Naive B cell (primary cell): ENCODE data around the gene CD8B. TPM values are rescaled to one million over a fixed set of nuclear protein-coding genes. Genes with fewer than 3 reads are reported as not detected.
"Not testable (repeated sequence)": the region's sequence is repeated elsewhere in the genome, so short reads cannot be mapped to it uniquely, and the experiment has no call there.

ENCODE experiments used
- ATAC-seq, 2 donors: fragments of 150-1000 bp; cut with Tn5 transposase; 2 replicates each; pipeline ENCODE4 v1.10.0; 2021; ENCODE audit warnings: low read depth in 2 of 2, mild to moderate bottlenecking in 2 of 2, moderate library complexity in 2 of 2
- DNase-seq: peaks from one replicate; pipeline ENCODE4 v3.0.0; 2022
- H3K27ac Mint-ChIP-seq, 6 donors: one replicate each; pipeline ENCODE4 v1.8.0; 2020 to 2022; ENCODE audit warnings: mild to moderate bottlenecking in 6 of 6, mixed read lengths in 6 of 6, moderate library complexity in 5 of 6, inconsistent platforms in 2 of 6
- H3K27me3 Mint-ChIP-seq, 3 donors: one replicate each; pipeline ENCODE4 v1.8.0; 2021 to 2022; ENCODE audit warnings: mixed read lengths in 3 of 3, mild to moderate bottlenecking in 1 of 3
- H3K36me3 Mint-ChIP-seq, 2 donors: one replicate each; pipeline ENCODE4 v1.8.0; 2020 to 2022; ENCODE audit warnings: mixed read lengths in 2 of 2, inconsistent platforms in 1 of 2, mild to moderate bottlenecking in 1 of 2
- H3K4me1 Mint-ChIP-seq, 3 donors: one replicate each; pipeline ENCODE4 v1.8.0; 2020 to 2022; ENCODE audit warnings: mixed read lengths in 3 of 3, inconsistent platforms in 1 of 3, mild to moderate bottlenecking in 1 of 3, moderate library complexity in 1 of 3
- H3K4me3 Mint-ChIP-seq, 8 donors: one replicate each; pipeline ENCODE4 v1.8.0; 2020 to 2022; ENCODE audit warnings: mild to moderate bottlenecking in 8 of 8, mixed read lengths in 8 of 8, moderate library complexity in 8 of 8, inconsistent platforms in 2 of 8
- H3K9me3 Mint-ChIP-seq, 7 donors: one replicate each; pipeline ENCODE4 v1.8.0; 2020 to 2022; ENCODE audit warnings: mixed read lengths in 7 of 7, mild to moderate bottlenecking in 5 of 7, inconsistent platforms in 2 of 7, moderate library complexity in 1 of 7
- polyA plus RNA-seq, 6 donors: library from polyadenylated mRNA; unstranded; fragments of 300-500 nt; fragmentation: Illumina TruSeq; gene quantifications; one replicate each; pipeline ENCODE4 v1.2.3, GENCODE V29; 2021; ENCODE audit warnings: low read depth in 6 of 6

Gene CD8B
- polyA plus RNA-seq, 6 donors from 2014 or later = 0.31 to 2.0 (median 1.5) TPM; not detected in 1

- H3K4me3 Mint-ChIP-seq = not testable (repeated sequence)
Measured at GRCh38 chr2:86855981-86856380, 5.7 kb downstream of the CD8B start.

GRCh38 chr2:86851581-86851980, 10.1 kb downstream of the CD8B start:
- not testable (repeated sequence) for H3K36me3 Mint-ChIP-seq, H3K9me3 Mint-ChIP-seq, DNase-seq, H3K4me1 Mint-ChIP-seq, H3K4me3 Mint-ChIP-seq, H3K27me3 Mint-ChIP-seq, ATAC-seq
- peak overlapping the region in 1 of 6 donors; percentile 72 for H3K27ac Mint-ChIP-seq

More at GRCh38 chr2:86855981-86856380, 5.7 kb downstream of the CD8B start:
- ATAC-seq, H3K4me1 Mint-ChIP-seq, H3K27me3 Mint-ChIP-seq, H3K36me3 Mint-ChIP-seq, DNase-seq, H3K9me3 Mint-ChIP-seq: not testable (repeated sequence)
- H3K27ac Mint-ChIP-seq = peak overlapping the region in 1 of 6 donors; percentile 2

GRCh38 chr2:86842607-86843234, 19.0 kb downstream of the CD8B start:
- not testable (repeated sequence) for DNase-seq, ATAC-seq, H3K36me3 Mint-ChIP-seq, H3K4me1 Mint-ChIP-seq, H3K4me3 Mint-ChIP-seq, H3K9me3 Mint-ChIP-seq, H3K27ac Mint-ChIP-seq, H3K27me3 Mint-ChIP-seq

- peaks cover 0 to 13% (median 6%) of the 10 kb centered on the region in 3 donors for H3K4me1 Mint-ChIP-seq
- H3K27me3 Mint-ChIP-seq, DNase-seq, H3K27ac Mint-ChIP-seq, ATAC-seq, H3K9me3 Mint-ChIP-seq, H3K36me3 Mint-ChIP-seq, H3K4me3 Mint-ChIP-seq: not testable (repeated sequence)
Measured at GRCh38 chr2:86841330-86841729, 20.4 kb downstream of the CD8B start.

GRCh38 chr2:86839871-86840548, 21.7 kb downstream of the CD8B start:
- ATAC-seq, DNase-seq, H3K4me3 Mint-ChIP-seq, H3K36me3 Mint-ChIP-seq, H3K9me3 Mint-ChIP-seq, H3K27ac Mint-ChIP-seq, H3K27me3 Mint-ChIP-seq: not testable (repeated sequence)
- peaks cover 0 to 13% (median 6%) of the 10 kb centered on the region in 3 donors for H3K4me1 Mint-ChIP-seq

- Mint-ChIP-seq H3K27ac (peak overlapping the region in 1 of 6 donors; percentile 24), H3K4me1 (peaks cover 0 to 13% (median 6%) of the 10 kb centered on the region in 3 donors)
- DNase-seq, H3K27me3 Mint-ChIP-seq, H3K9me3 Mint-ChIP-seq, H3K36me3 Mint-ChIP-seq, ATAC-seq, H3K4me3 Mint-ChIP-seq: not testable (repeated sequence)
Measured at GRCh38 chr2:86839455-86839854, 22.2 kb downstream of the CD8B start.

- Mint-ChIP-seq H3K4me1 (peaks cover 0 to 13% (median 6%) of the 10 kb centered on the region in 3 donors), H3K27me3 (peaks cover 5 to 20% (median 17%) of the 10 kb centered on the region in 3 donors), H3K4me3 (peak overlapping the region in 3 of 8 donors; percentile 26 to 62 (median 41))
- not testable (repeated sequence) for H3K36me3 Mint-ChIP-seq, H3K27ac Mint-ChIP-seq, DNase-seq, H3K9me3 Mint-ChIP-seq
- ATAC-seq = peak in 1 of 2 donors; percentile 23
Measured at GRCh38 chr2:86837714-86838113, 24.0 kb downstream of the CD8B start.

- not testable (repeated sequence) for ATAC-seq, H3K36me3 Mint-ChIP-seq, DNase-seq, H3K9me3 Mint-ChIP-seq
- H3K4me3 Mint-ChIP-seq = peak overlapping the region in 6 of 8 donors; percentile 31 to 65 (median 52)
- H3K27ac Mint-ChIP-seq = peak overlapping the region in 1 of 6 donors; percentile 52
- peaks cover 5 to 21% (median 17%) of the 10 kb centered on the region in 3 donors for H3K27me3 Mint-ChIP-seq
- H3K4me1 Mint-ChIP-seq = peaks cover 0 to 13% (median 6%) of the 10 kb centered on the region in 3 donors
Measured at GRCh38 chr2:86836915-86837695, 24.6 kb downstream of the CD8B start.

- not testable (repeated sequence) for H3K27ac Mint-ChIP-seq, DNase-seq, H3K36me3 Mint-ChIP-seq, ATAC-seq, H3K4me3 Mint-ChIP-seq, H3K9me3 Mint-ChIP-seq
- H3K4me1 Mint-ChIP-seq = peaks cover 0 to 13% (median 6%) of the 10 kb centered on the region in 3 donors
- H3K27me3 Mint-ChIP-seq = peaks cover 5 to 27% (median 17%) of the 10 kb centered on the region in 3 donors
Measured at GRCh38 chr2:86835548-86835889, 26.2 kb downstream of the CD8B start.

- H3K27me3 Mint-ChIP-seq = peaks cover 0 to 27% (median 17%) of the 10 kb centered on the region in 3 donors
- H3K27ac Mint-ChIP-seq = no peak overlapping the region
- ATAC-seq = no peak
- no peak for DNase-seq
- no peaks in the 10 kb centered on the region for H3K9me3 Mint-ChIP-seq
- peaks cover 0 to 13% (median 6%) of the 10 kb centered on the region in 3 donors for H3K4me1 Mint-ChIP-seq
- H3K4me3 Mint-ChIP-seq = no peak overlapping the region
- H3K36me3 Mint-ChIP-seq = no peaks in the 10 kb centered on the region
Measured at GRCh38 chr2:86833315-86833714, 28.4 kb downstream of the CD8B start.

- no peak for ATAC-seq
- no peak overlapping the region for H3K27ac Mint-ChIP-seq
Measured at GRCh38 chr2:86832334-86833096, 29.2 kb downstream of the CD8B start.

GRCh38 chr2:86831537-86831936, 30.1 kb downstream of the CD8B start:
- no peaks in the 10 kb centered on the region for H3K36me3 Mint-ChIP-seq
- H3K9me3 Mint-ChIP-seq = no peaks in the 10 kb centered on the region
- no peak overlapping the region for H3K27ac Mint-ChIP-seq
- peaks cover 0 to 2% (median 2%) of the 10 kb centered on the region in 3 donors for H3K4me1 Mint-ChIP-seq
- no peak overlapping the region for H3K4me3 Mint-ChIP-seq
- H3K27me3 Mint-ChIP-seq = peaks cover 0 to 23% (median 19%) of the 10 kb centered on the region in 3 donors
- no peak for DNase-seq
- no peak for ATAC-seq

More at GRCh38 chr2:86832334-86833096, 29.2 kb downstream of the CD8B start:
- H3K4me1 Mint-ChIP-seq = peaks cover 0 to 7% (median 6%) of the 10 kb centered on the region in 3 donors
- no peaks in the 10 kb centered on the region for H3K9me3 Mint-ChIP-seq
- no peak for DNase-seq
- H3K36me3 Mint-ChIP-seq = no peaks in the 10 kb centered on the region
- peaks cover 0 to 27% (median 17%) of the 10 kb centered on the region in 3 donors for H3K27me3 Mint-ChIP-seq
- no peak overlapping the region for H3K4me3 Mint-ChIP-seq

GRCh38 chr2:86826951-86827350, 34.7 kb downstream of the CD8B start:
- H3K27ac Mint-ChIP-seq = no peak overlapping the region
- ATAC-seq = no peak
- H3K27me3 Mint-ChIP-seq = peaks cover 11 to 24% (median 19%) of the 10 kb centered on the region in 3 donors
- H3K4me1 Mint-ChIP-seq = no peaks in the 10 kb centered on the region
- no peak overlapping the region for H3K4me3 Mint-ChIP-seq
- peaks cover 5 to 13% (median 9%) of the 10 kb centered on the region in 7 donors for H3K9me3 Mint-ChIP-seq
- DNase-seq = no peak
- peaks cover 1 to 7% of the 10 kb centered on the region in 2 donors for H3K36me3 Mint-ChIP-seq
